ENCODE measurements around the gene GDAP2. TPM values are rescaled to one million over a fixed set of nuclear protein-coding genes. Genes with fewer than 3 reads are reported as not detected.
"Not testable (repeated sequence)": the region's sequence is repeated elsewhere in the genome, so short reads cannot be mapped to it uniquely, and the experiment has no call there.

GDAP2 gene
- total RNA-seq, 4 donors from 2014 or later: 9.6 to 43.5 (median 31.5) TPM

DNA sequence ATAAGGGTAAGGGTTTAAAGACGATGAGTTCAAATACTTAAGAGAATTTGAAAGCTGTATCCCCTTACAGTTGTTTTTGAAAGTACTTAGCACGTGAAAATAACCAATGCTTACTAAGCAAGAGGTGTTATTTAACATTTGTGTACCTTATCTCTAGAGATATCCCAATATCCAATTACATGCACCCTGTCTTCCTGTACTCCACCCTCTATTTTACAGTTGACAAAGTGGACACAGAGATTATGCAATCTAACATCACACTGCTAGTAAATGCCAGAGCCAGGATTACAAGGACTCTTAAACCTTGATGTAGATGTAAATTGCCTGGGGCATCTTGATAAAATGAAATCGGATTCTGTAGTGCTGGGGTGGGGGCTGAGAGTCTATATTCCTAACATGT, 72.0 kb downstream of the GDAP2 start:
- no peak overlapping the region for H3K27ac ChIP-seq
- 56 to 59% methylated on average over 3 of the region's 3 CpGs for WGBS, 2 donors (ENCODE audit: low coverage in 1 of 2)
- in situ Hi-C loops (cut with MboI; ENCODE audit: low pct_ligation_motif_present in 1 of 4, low pct_unique_long_range_greater_than_20kb in 1 of 4, low sequenced_read_pairs in 3 of 4): no loop called here

GRCh38 chr1:117852853-117853553, 76.4 kb downstream of the GDAP2 start:
- Histone ChIP-seq H3K9me3 (no peaks in the 10 kb centered on the region), H3K36me3 (no peaks in the 10 kb centered on the region), H3K27me3 (no peaks in the 10 kb centered on the region), H3K4me1 (no peaks in the 10 kb centered on the region), H3K27ac (no peak overlapping the region), H3K4me3 (no peak overlapping the region)
- DNase-seq: no peak
- WGBS, 2 donors (ENCODE audit: low coverage in 1 of 2): 89 to 91% methylated on average over 1 of the region's 1 CpG
- intact Hi-C loops (cut with DNase I; ENCODE audit: low total_unique reads) (no loop called here), in situ Hi-C loops (cut with MboI; ENCODE audit: low pct_ligation_motif_present in 1 of 4, low pct_unique_long_range_greater_than_20kb in 1 of 4, low sequenced_read_pairs in 3 of 4) (no loop called here)
- TF ChIP-seq POLR2AphosphoS5 (IDR thresholded peaks at IDR 0.05): no peak
- TF ChIP-seq EP300 (IDR thresholded peaks at IDR 0.05; ENCODE audit: low read depth): no peak
- TF ChIP-seq, protein P1, sequence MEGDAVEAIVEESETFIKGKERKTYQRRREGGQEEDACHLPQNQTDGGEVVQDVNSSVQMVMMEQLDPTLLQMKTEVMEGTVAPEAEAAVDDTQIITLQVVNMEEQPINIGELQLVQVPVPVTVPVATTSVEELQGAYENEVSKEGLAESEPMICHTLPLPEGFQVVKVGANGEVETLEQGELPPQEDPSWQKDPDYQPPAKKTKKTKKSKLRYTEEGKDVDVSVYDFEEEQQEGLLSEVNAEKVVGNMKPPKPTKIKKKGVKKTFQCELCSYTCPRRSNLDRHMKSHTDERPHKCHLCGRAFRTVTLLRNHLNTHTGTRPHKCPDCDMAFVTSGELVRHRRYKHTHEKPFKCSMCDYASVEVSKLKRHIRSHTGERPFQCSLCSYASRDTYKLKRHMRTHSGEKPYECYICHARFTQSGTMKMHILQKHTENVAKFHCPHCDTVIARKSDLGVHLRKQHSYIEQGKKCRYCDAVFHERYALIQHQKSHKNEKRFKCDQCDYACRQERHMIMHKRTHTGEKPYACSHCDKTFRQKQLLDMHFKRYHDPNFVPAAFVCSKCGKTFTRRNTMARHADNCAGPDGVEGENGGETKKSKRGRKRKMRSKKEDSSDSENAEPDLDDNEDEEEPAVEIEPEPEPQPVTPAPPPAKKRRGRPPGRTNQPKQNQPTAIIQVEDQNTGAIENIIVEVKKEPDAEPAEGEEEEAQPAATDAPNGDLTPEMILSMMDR (IDR thresholded peaks at IDR 0.05): no peak
- TF ChIP-seq POLR2A (IDR thresholded peaks at IDR 0.05): no peak

More for the DNA sequence above, 72.0 kb downstream of the GDAP2 start:
- H3K4me3 ChIP-seq: no peak overlapping the region
- no peaks in the 10 kb centered on the region for H3K27me3 ChIP-seq
- intact Hi-C loops (cut with DNase I; ENCODE audit: low total_unique reads): no loop called here
- no peaks in the 10 kb centered on the region for H3K9me3 ChIP-seq
- TF ChIP-seq EP300 (IDR thresholded peaks at IDR 0.05; ENCODE audit: low read depth): no peak
- no peak for TF ChIP-seq POLR2A (IDR thresholded peaks at IDR 0.05)
- TF ChIP-seq POLR2AphosphoS5 (IDR thresholded peaks at IDR 0.05): no peak
- TF ChIP-seq, protein P1 (IDR thresholded peaks at IDR 0.05): no peak
- H3K4me1 ChIP-seq: no peaks in the 10 kb centered on the region
- H3K36me3 ChIP-seq: no peaks in the 10 kb centered on the region
- no peak for DNase-seq

GRCh38 chr1:117851687-117852086, 77.7 kb downstream of the GDAP2 start:
- Histone ChIP-seq H3K27me3 (no peaks in the 10 kb centered on the region), H3K27ac (no peak overlapping the region), H3K4me1 (no peaks in the 10 kb centered on the region), H3K9me3 (no peaks in the 10 kb centered on the region), H3K4me3 (no peak overlapping the region), H3K36me3 (no peaks in the 10 kb centered on the region)
- intact Hi-C loops (cut with DNase I; ENCODE audit: low total_unique reads): no loop called here
- 72 to 76% methylated on average over 2 of the region's 2 CpGs for WGBS, 2 donors (ENCODE audit: low coverage in 1 of 2)
- DNase-seq: no peak
- TF ChIP-seq EP300 (IDR thresholded peaks at IDR 0.05; ENCODE audit: low read depth) (no peak), POLR2AphosphoS5 (IDR thresholded peaks at IDR 0.05) (no peak), POLR2A (IDR thresholded peaks at IDR 0.05) (no peak)
- TF ChIP-seq, protein P1 (IDR thresholded peaks at IDR 0.05): no peak
- in situ Hi-C loops (cut with MboI; ENCODE audit: low pct_ligation_motif_present in 1 of 4, low pct_unique_long_range_greater_than_20kb in 1 of 4, low sequenced_read_pairs in 3 of 4): no loop called here

- Histone ChIP-seq H3K27me3 (no peaks in the 10 kb centered on the region), H3K4me3 (no peak overlapping the region), H3K27ac (no peak overlapping the region), H3K4me1 (no peaks in the 10 kb centered on the region), H3K36me3 (no peaks in the 10 kb centered on the region), H3K9me3 (peaks cover 7 to 13% of the 10 kb centered on the region in 2 donors)
- 82 to 87% methylated on average over 7 of the region's 7 CpGs for WGBS, 2 donors (ENCODE audit: low coverage in 1 of 2)
- no peak for TF ChIP-seq EP300 (IDR thresholded peaks at IDR 0.05; ENCODE audit: low read depth)
- TF ChIP-seq POLR2A (IDR thresholded peaks at IDR 0.05): no peak
- no peak for TF ChIP-seq POLR2AphosphoS5 (IDR thresholded peaks at IDR 0.05)
- TF ChIP-seq, protein P1 (IDR thresholded peaks at IDR 0.05): no peak
- no peak for DNase-seq
- in situ Hi-C loops (cut with MboI; ENCODE audit: low pct_ligation_motif_present in 1 of 4, low pct_unique_long_range_greater_than_20kb in 1 of 4, low sequenced_read_pairs in 3 of 4) (no loop called here), intact Hi-C loops (cut with DNase I; ENCODE audit: low total_unique reads) (no loop called here)
Measured at GRCh38 chr1:117846674-117847425, 82.6 kb downstream of the GDAP2 start.

GRCh38 chr1:117844478-117844877, 84.9 kb downstream of the GDAP2 start:
- H3K4me3 ChIP-seq; H3K36me3 ChIP-seq; H3K27ac ChIP-seq; H3K4me1 ChIP-seq; H3K27me3 ChIP-seq; in situ Hi-C loops (cut with MboI; ENCODE audit: low pct_ligation_motif_present in 1 of 4, low pct_unique_long_range_greater_than_20kb in 1 of 4, low sequenced_read_pairs in 3 of 4); DNase-seq; intact Hi-C loops (cut with DNase I; ENCODE audit: low total_unique reads): not testable (repeated sequence)
- H3K9me3 ChIP-seq: peaks cover 7 to 13% of the 10 kb centered on the region in 2 donors
